Large intestine (tissue), 12 donors: Measurements from ENCODE around the gene HLA-DOB. TPM values are rescaled to one million over a fixed set of nuclear protein-coding genes. Genes with fewer than 3 reads are reported as not detected.

Experiments
- DNase-seq, 2 donors: peaks; one replicate each; pipeline versions ENCODE4 v3.0.0 to v3.0.0-alpha.2; 2013
- H3K27ac ChIP-seq: one replicate; pipeline ENCODE4 v1.5.1; 2013; ENCODE audit warnings: low read length
- H3K27me3 ChIP-seq: 2 replicates; pipeline ENCODE4 v1.6.1; 2013; ENCODE audit warnings: low read length; ENCODE audit not compliant: control insufficient read depth, insufficient read depth
- H3K36me3 ChIP-seq: 2 replicates; pipeline ENCODE4 v1.6.1; 2013; ENCODE audit warnings: low read length; ENCODE audit not compliant: control insufficient read depth, insufficient read depth
- H3K4me1 ChIP-seq: one replicate; pipeline ENCODE4 v1.6.1; 2013; ENCODE audit warnings: low read length; ENCODE audit not compliant: control insufficient read depth, insufficient read depth
- H3K4me3 ChIP-seq: one replicate; pipeline ENCODE4 v1.5.1; 2013; ENCODE audit warnings: low read length
- H3K9me3 ChIP-seq: one replicate; pipeline ENCODE4 v1.6.1; 2013; ENCODE audit warnings: mild to moderate bottlenecking, low read depth, low read length, moderate library complexity; ENCODE audit not compliant: control insufficient read depth
- WGBS: methylation state at CpG from one replicate; pipeline ENCODE4 v1.1.5; 2013; ENCODE audit warnings: low lambda C conversion rate; ENCODE audit not compliant: insufficient coverage; 5-methylcytosine and 5-hydroxymethylcytosine counted together
- long read RNA-seq, 11 donors: transcript quantifications; one replicate each; lab custom pipeline, GENCODE V29; 2026
- polyA plus RNA-seq: library from polyadenylated mRNA; unstranded; fragments of 120-200 nt; gene quantifications from one replicate; pipeline ENCODE4 v1.2.1, GENCODE V29; 2013

The HLA-DOB gene
- 0.94 TPM for polyA plus RNA-seq
- long read RNA-seq, donor 1, result 0 reads
- long read RNA-seq, donor 2, partial matches to known transcripts, result 0 of 2 reads
- long read RNA-seq, donor 2, other reads (novel, unspliced or antisense), result 0 of 2 reads
- long read RNA-seq, donor 3, result 0 reads
- long read RNA-seq, donor 4, result 0 reads
- long read RNA-seq, donor 5, partial matches to known transcripts, result 0 of 1 reads
- long read RNA-seq, donor 5, other reads (novel, unspliced or antisense), result 0 of 1 reads
- long read RNA-seq, donor 6, result 0 reads
- long read RNA-seq, donor 7, partial matches to known transcripts, result 0 of 1 reads
- long read RNA-seq, donor 7, other reads (novel, unspliced or antisense), result 0 of 1 reads
- long read RNA-seq, donor 8, partial matches to known transcripts, result 0 of 1 reads
- long read RNA-seq, donor 8, other reads (novel, unspliced or antisense), result 0 of 1 reads
- long read RNA-seq, donor 9, result 0 reads
- long read RNA-seq, donor 10, partial matches to known transcripts, result 0 of 1 reads
- long read RNA-seq, donor 10, other reads (novel, unspliced or antisense), result 0 of 1 reads
- long read RNA-seq, donor 11, result 0 reads

GRCh38 chr6:32816746-32817204, at the start of gene HLA-DOB:
Gene HLA-DOB (minus strand): TSS chr6:32817002. CDS start chr6:32816951, 51 bp downstream.
- Histone ChIP-seq H3K4me1 (no peaks in the 10 kb centered on the region), H3K27me3 (peaks cover 24% of the 10 kb centered on the region), H3K27ac (no peak within 1 kb of the TSS), H3K9me3 (no peaks in the 10 kb centered on the region), H3K36me3 (no peaks in the 10 kb centered on the region), H3K4me3 (no peak within 1 kb of the TSS)
- DNase-seq, result peak in 1 of 2 donors; percentile 17
- WGBS, result no CpG with 5 or more reads among the region's 3 CpGs

- Histone ChIP-seq H3K36me3 (no peaks in the 10 kb centered on the region), H3K9me3 (no peaks in the 10 kb centered on the region), H3K4me1 (peaks cover 4% of the 10 kb centered on the region), H3K27me3 (peaks cover 30% of the 10 kb centered on the region), H3K27ac (no peak overlapping the region), H3K4me3 (no peak overlapping the region)
- no peak for DNase-seq
- no CpG with 5 or more reads among the region's 10 CpGs for WGBS
These were observed 49.1 kb upstream of the HLA-DOB start for GRCh38 chr6:32865724-32866443.

- no peak for DNase-seq
- WGBS, result 74% methylated on average over 3 of the region's 3 CpGs
- Histone ChIP-seq H3K4me1 (peaks cover 4% of the 10 kb centered on the region), H3K36me3 (peaks cover 5% of the 10 kb centered on the region), H3K27me3 (peaks cover 22% of the 10 kb centered on the region), H3K4me3 (no peak overlapping the region), H3K27ac (no peak overlapping the region), H3K9me3 (no peaks in the 10 kb centered on the region)
These were observed 45.9 kb upstream of the HLA-DOB start for GRCh38 chr6:32862725-32863124.

GRCh38 chr6:32860674-32861073, 43.9 kb upstream of the HLA-DOB start:
- H3K27ac ChIP-seq, result no peak overlapping the region

GRCh38 chr6:32858194-32858593, 41.4 kb upstream of the HLA-DOB start:
- Histone ChIP-seq H3K4me1 (peaks cover 7% of the 10 kb centered on the region), H3K27me3 (peaks cover 13% of the 10 kb centered on the region), H3K27ac (no peak overlapping the region), H3K9me3 (no peaks in the 10 kb centered on the region), H3K4me3 (no peak overlapping the region), H3K36me3 (peaks cover 5% of the 10 kb centered on the region)
- DNase-seq, result no peak
- WGBS, result no CpG with 5 or more reads among the region's 5 CpGs

More at GRCh38 chr6:32860674-32861073, 43.9 kb upstream of the HLA-DOB start:
- no peak for DNase-seq
- Histone ChIP-seq H3K4me1 (no peaks in the 10 kb centered on the region), H3K4me3 (no peak overlapping the region), H3K9me3 (no peaks in the 10 kb centered on the region), H3K36me3 (peaks cover 5% of the 10 kb centered on the region), H3K27me3 (peaks cover 19% of the 10 kb centered on the region)
- WGBS, result no CpG with 5 or more reads among the region's 1 CpG

GRCh38 chr6:32857156-32857891, 40.5 kb upstream of the HLA-DOB start:
- DNase-seq, result no peak
- H3K9me3 ChIP-seq, result no peaks in the 10 kb centered on the region
- no CpG with 5 or more reads among the region's 14 CpGs for WGBS
- no peak overlapping the region for H3K27ac ChIP-seq
- H3K36me3 ChIP-seq, result peaks cover 5% of the 10 kb centered on the region
- H3K4me1 ChIP-seq, result peaks cover 10% of the 10 kb centered on the region
- H3K4me3 ChIP-seq, result no peak overlapping the region
- peaks cover 13% of the 10 kb centered on the region for H3K27me3 ChIP-seq

GRCh38 chr6:32855467-32856174, 38.8 kb upstream of the HLA-DOB start:
- Histone ChIP-seq H3K27me3 (peaks cover 11% of the 10 kb centered on the region), H3K4me3 (no peak overlapping the region), H3K27ac (no peak overlapping the region), H3K9me3 (no peaks in the 10 kb centered on the region), H3K4me1 (peaks cover 13% of the 10 kb centered on the region), H3K36me3 (peaks cover 12% of the 10 kb centered on the region)
- DNase-seq, result no peak
- 100% methylated on average over 1 of the region's 8 CpGs for WGBS

GRCh38 chr6:32854376-32855178, 37.8 kb upstream of the HLA-DOB start:
- Histone ChIP-seq H3K4me1 (peaks cover 13% of the 10 kb centered on the region), H3K27ac (peak overlapping the region; percentile 99), H3K36me3 (peaks cover 21% of the 10 kb centered on the region), H3K4me3 (peak overlapping the region; percentile 95), H3K27me3 (peaks cover 12% of the 10 kb centered on the region), H3K9me3 (no peaks in the 10 kb centered on the region)
- WGBS, result 20% methylated on average over 3 of the region's 24 CpGs
- DNase-seq, result peak; percentile 34 to 74
